Activated T-cell treated with anti-CD3 and anti-CD28 coated beads, Interleukin-2, amount 50 U/mL, for 24 hours (primary cell): ENCODE measurements around the gene RTN4R.
"Not testable (repeated sequence)": the region's sequence is repeated elsewhere in the genome, so short reads cannot be mapped to it uniquely, and the experiment has no call there.

Source experiments
- DNase-seq: peaks from one replicate; pipeline ENCODE4 v3.0.0-alpha.2; 2020
- H3K27ac Mint-ChIP-seq: 2 replicates; pipeline ENCODE4 v1.8.0; 2020; ENCODE audit warnings: mild to moderate bottlenecking, mixed read lengths
- H3K27me3 Mint-ChIP-seq: 2 replicates; pipeline ENCODE4 v1.8.0; 2020; ENCODE audit warnings: mixed read lengths
- H3K36me3 Mint-ChIP-seq: 2 replicates; pipeline ENCODE4 v1.8.0; 2020; ENCODE audit warnings: low read depth, mixed read lengths
- H3K4me1 Mint-ChIP-seq: 2 replicates; pipeline ENCODE4 v1.8.0; 2020; ENCODE audit warnings: low read depth, mixed read lengths
- H3K4me3 Mint-ChIP-seq: 2 replicates; pipeline ENCODE4 v1.8.0; 2020; ENCODE audit warnings: mild to moderate bottlenecking, moderate library complexity, mixed read lengths
- H3K9me3 Mint-ChIP-seq: 2 replicates; pipeline ENCODE4 v1.8.0; 2020; ENCODE audit warnings: mixed read lengths

Gene RTN4R

GRCh38 chr22:20308806-20309650 lies 40.9 kb upstream of the RTN4R start:
- DNase-seq = not testable (repeated sequence)

GRCh38 chr22:20307448-20308447 lies 39.6 kb upstream of the RTN4R start:
- H3K27me3 Mint-ChIP-seq, H3K27ac Mint-ChIP-seq, H3K4me1 Mint-ChIP-seq, H3K9me3 Mint-ChIP-seq, DNase-seq, H3K36me3 Mint-ChIP-seq: not testable (repeated sequence)
- H3K4me3 Mint-ChIP-seq = peak overlapping the region; percentile 29

More at GRCh38 chr22:20308806-20309650, 40.9 kb upstream of the RTN4R start:
- H3K9me3 Mint-ChIP-seq, H3K4me1 Mint-ChIP-seq, H3K4me3 Mint-ChIP-seq, H3K27me3 Mint-ChIP-seq, H3K27ac Mint-ChIP-seq, H3K36me3 Mint-ChIP-seq: not testable (repeated sequence)

- H3K27me3 Mint-ChIP-seq, H3K4me1 Mint-ChIP-seq, H3K27ac Mint-ChIP-seq: not testable (repeated sequence)
Measured at GRCh38 chr22:20306646-20307447, 38.7 kb upstream of the RTN4R start.

GRCh38 chr22:20305894-20306645 lies 38.0 kb upstream of the RTN4R start:
- no peak for DNase-seq
- no peaks in the 10 kb centered on the region for H3K4me1 Mint-ChIP-seq
- no peak overlapping the region for H3K4me3 Mint-ChIP-seq
- peaks cover 5% of the 10 kb centered on the region for H3K27me3 Mint-ChIP-seq
- no peaks in the 10 kb centered on the region for H3K9me3 Mint-ChIP-seq
- H3K27ac Mint-ChIP-seq = no peak overlapping the region
- H3K36me3 Mint-ChIP-seq = no peaks in the 10 kb centered on the region

More at GRCh38 chr22:20306646-20307447, 38.7 kb upstream of the RTN4R start:
- H3K9me3 Mint-ChIP-seq, DNase-seq, H3K36me3 Mint-ChIP-seq, H3K4me3 Mint-ChIP-seq: not testable (repeated sequence)

DNA sequence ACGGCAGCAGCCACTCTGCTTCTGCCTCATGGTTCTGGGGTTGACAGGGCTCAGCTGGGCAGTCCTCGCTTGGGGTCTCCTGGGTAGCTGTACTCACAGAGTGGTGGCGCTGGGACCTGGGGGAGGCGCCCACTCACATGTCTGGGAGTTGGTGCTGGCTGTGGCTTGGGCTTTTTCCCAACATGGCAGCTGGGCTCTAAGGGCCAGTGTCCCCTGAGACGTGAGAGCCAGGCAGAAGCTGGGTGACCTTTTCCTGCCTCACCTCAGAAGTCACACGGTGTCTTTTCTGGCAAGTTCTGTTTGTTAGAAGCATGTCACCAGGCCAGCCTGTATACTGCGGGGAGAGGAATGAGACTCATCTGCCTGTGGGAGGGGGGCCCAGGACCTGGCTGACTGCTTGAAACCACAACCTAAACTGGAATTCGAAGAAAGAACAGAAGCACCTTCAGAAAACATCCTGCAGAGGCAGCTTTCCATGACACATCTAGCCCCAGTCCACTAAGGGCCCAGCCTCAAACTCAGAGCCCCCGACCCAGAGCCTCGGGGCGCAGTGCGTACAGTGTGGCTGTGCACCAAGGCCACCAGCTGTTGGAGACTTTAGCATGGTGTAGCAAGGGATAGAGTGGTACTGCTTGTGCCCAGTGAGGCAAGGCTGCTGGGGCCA lies 37.2 kb upstream of the RTN4R start:
- H3K36me3 Mint-ChIP-seq, H3K4me3 Mint-ChIP-seq, H3K27ac Mint-ChIP-seq, H3K9me3 Mint-ChIP-seq, DNase-seq, H3K4me1 Mint-ChIP-seq: not testable (repeated sequence)
- peaks cover 11% of the 10 kb centered on the region for H3K27me3 Mint-ChIP-seq

DNA sequence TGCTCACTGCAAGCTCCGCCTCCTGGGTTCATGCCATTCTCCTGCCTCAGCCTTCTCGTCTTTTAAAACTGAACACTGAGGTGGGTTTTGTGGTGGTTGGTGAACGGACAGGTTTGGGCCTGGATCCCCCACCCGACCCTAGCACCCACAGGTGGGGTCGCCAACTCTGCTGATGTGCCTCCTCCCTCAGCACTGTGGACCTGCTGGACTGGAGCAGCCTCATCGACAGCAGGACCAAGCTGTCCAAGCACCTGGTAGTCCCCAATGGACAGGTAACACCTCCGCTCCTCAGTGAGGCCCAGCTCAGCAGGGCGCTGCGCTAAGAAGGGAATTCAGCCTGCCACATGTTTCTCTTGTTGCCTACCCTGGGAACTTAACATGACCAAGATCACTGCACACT lies 36.5 kb upstream of the RTN4R start:
- Mint-ChIP-seq H3K36me3 (no peaks in the 10 kb centered on the region), H3K27ac (no peak overlapping the region)

GRCh38 chr22:20303229-20303534 lies 35.1 kb upstream of the RTN4R start:
- H3K9me3 Mint-ChIP-seq, H3K4me1 Mint-ChIP-seq, H3K27ac Mint-ChIP-seq, H3K4me3 Mint-ChIP-seq, H3K36me3 Mint-ChIP-seq, DNase-seq: not testable (repeated sequence)
- H3K27me3 Mint-ChIP-seq = peaks cover 11% of the 10 kb centered on the region

More for the DNA sequence above, 36.5 kb upstream of the RTN4R start:
- DNase-seq = no peak
- peaks cover 2% of the 10 kb centered on the region for H3K4me1 Mint-ChIP-seq
- no peaks in the 10 kb centered on the region for H3K9me3 Mint-ChIP-seq
- peaks cover 11% of the 10 kb centered on the region for H3K27me3 Mint-ChIP-seq
- H3K4me3 Mint-ChIP-seq = no peak overlapping the region

DNA sequence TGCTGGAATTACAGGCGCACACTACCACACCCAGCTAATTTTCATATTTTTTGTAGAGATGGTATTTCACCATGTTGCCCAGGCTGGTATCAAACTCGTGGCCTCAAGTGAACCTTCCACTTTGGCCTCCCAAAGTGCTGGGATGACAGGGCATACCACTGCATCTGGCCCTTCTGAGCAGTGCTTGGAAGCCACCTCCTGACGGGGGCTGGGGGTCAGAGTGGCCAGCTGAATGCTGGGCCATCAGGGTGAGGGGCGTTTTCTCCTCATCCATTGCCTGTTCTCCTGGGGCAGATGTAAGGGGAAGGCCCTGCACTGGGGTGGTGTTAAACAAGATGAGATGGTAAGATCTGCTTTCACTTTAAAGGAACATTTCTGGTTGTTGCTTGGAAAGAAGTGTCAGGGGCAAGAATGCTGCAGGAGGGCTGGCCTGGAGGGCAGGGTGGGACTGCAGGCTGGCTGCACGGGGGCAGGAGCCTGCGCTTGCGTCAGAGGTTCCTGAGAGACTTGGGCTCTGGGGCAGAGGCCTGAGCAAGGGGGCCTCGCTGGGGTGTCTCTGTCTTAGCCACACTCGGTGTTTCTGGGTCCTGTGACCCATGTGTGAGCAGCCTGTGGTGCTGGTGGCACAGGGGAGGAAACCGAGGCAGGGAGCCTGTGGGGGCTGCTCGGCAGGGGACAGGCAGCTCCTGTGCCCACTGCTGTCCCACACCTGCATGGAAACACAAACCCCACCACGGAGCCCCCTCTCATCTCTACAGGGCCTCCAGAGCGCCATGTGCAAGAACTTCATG lies 34.5 kb upstream of the RTN4R start:
- H3K4me3 Mint-ChIP-seq = no peak overlapping the region
- H3K9me3 Mint-ChIP-seq = no peaks in the 10 kb centered on the region
- no peak overlapping the region for H3K27ac Mint-ChIP-seq
- peaks cover 11% of the 10 kb centered on the region for H3K27me3 Mint-ChIP-seq
- peaks cover 2% of the 10 kb centered on the region for H3K4me1 Mint-ChIP-seq
- no peak for DNase-seq
- no peaks in the 10 kb centered on the region for H3K36me3 Mint-ChIP-seq

DNA sequence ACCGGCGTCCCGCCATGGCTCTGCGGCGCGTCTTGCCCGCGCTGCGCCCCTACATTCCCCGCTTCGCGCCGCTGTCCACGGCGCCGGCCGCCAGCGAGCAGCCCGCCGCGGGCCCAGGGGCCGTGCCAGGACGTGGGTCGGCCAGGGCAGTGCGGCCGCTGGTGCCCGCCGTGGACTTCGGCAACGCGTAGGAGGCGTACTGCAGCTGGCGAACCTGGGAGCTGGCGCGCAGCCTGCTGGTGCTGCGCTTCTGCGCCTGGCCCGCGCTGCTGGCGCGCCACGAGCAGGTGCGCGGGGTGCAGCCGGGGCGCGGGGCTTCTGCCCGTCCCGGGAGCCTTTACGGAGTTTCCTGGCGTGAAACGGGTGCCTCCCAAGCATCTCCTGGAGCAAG lies 31.6 kb upstream of the RTN4R start:
- Mint-ChIP-seq H3K9me3 (no peaks in the 10 kb centered on the region), H3K4me1 (peaks cover 2% of the 10 kb centered on the region), H3K27ac (no peak overlapping the region), H3K27me3 (peaks cover 11% of the 10 kb centered on the region), H3K4me3 (peak overlapping the region; percentile 79), H3K36me3 (no peaks in the 10 kb centered on the region)
- DNase-seq = no peak

DNA sequence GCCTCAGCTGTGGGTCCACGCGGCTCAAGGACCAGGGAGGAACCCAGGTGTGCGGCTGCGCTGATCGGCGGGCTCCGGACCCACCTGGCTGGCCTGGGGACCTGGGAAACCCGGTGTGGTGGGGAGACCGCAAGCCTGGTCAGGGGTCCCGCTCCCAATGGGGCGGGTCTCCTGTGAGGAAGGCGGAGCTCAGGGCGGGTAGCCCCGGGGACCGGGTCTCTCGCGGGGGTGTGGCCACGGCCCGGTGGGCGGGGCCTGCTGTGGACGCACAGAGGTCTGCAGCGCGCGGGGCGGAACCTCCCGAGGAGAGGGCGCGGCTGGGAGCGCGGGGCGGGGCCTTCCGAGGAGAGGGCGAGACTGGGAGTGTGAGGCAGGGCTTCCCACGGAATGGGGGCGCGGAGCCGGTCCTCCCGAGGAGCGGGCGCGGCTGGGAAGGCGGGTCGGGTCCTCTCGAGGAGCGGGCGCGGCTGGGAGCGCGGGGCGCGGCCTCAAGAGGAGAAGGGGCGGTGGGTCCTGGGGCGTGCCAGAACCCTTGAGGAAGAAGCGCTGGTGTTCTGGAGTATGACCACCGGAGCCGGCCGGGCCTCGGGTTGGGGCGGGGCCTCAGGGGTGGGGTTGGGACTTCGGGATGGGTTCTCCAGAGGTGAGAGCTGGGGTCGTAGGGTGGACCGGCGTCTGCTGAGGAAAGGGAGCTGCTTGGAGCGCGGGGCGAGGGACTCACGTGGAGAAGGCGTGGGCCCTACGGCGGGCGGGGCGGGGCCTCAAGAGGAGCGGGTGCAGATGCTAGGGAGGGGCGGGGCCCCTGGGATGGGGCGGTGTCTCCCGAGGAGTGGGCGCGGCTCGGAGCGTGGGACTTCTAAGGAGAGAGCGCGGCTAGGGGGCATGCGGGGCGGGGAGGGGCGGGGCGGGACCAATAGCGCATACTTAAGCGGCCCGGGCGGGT lies 31.0 kb upstream of the RTN4R start:
- H3K27ac Mint-ChIP-seq = peak overlapping the region; percentile 81
- H3K4me3 Mint-ChIP-seq = peak overlapping the region; percentile 79
- DNase-seq = peak; percentile 96
- no peaks in the 10 kb centered on the region for H3K9me3 Mint-ChIP-seq
- H3K4me1 Mint-ChIP-seq = peaks cover 2% of the 10 kb centered on the region
- H3K36me3 Mint-ChIP-seq = no peaks in the 10 kb centered on the region
- H3K27me3 Mint-ChIP-seq = peaks cover 11% of the 10 kb centered on the region

GRCh38 chr22:20298110-20298802 lies 30.1 kb upstream of the RTN4R start:
- H3K4me3 Mint-ChIP-seq = peak overlapping the region; percentile 79
- no peak for DNase-seq
- no peak overlapping the region for H3K27ac Mint-ChIP-seq
- no peaks in the 10 kb centered on the region for H3K36me3 Mint-ChIP-seq
- H3K4me1 Mint-ChIP-seq = peaks cover 2% of the 10 kb centered on the region
- no peaks in the 10 kb centered on the region for H3K9me3 Mint-ChIP-seq
- peaks cover 11% of the 10 kb centered on the region for H3K27me3 Mint-ChIP-seq
